ENCODE results near the gene CRMP1. TPM values are rescaled to one million over a fixed set of nuclear protein-coding genes. Genes with fewer than 3 reads are reported as not detected.

The CRMP1 gene
- total RNA-seq, 1 donor from 2014 or later: 67.4 TPM

GRCh38 chr4:5924461-5925125 lies 31.7 kb upstream of the CRMP1 start:
- H3K79me2 ChIP-seq (ENCODE audit: insufficient read depth, low read length): no peaks in the 10 kb centered on the region
- no peak overlapping the region for H2AFZ ChIP-seq (ENCODE audit: low read depth, low read length)
- Mint-ChIP-seq H3K27me3 (ENCODE audit: low read depth, unreplicated experiment) (peaks cover 60% of the 10 kb centered on the region), H3K36me3 (ENCODE audit: low read depth, unreplicated experiment) (peaks cover 2% of the 10 kb centered on the region), H3K9me3 (ENCODE audit: unreplicated experiment) (peaks cover 1% of the 10 kb centered on the region), H3K4me3 (ENCODE audit: unreplicated experiment) (no peak overlapping the region), H3K4me1 (ENCODE audit: low read depth, unreplicated experiment) (peaks cover 15% of the 10 kb centered on the region), H3K27ac (ENCODE audit: unreplicated experiment) (no peak overlapping the region)
- FAIRE-seq (no peak), DNase-seq (ENCODE audit: low read depth) (no peak)
- no peak overlapping the region for H3K4me2 ChIP-seq (ENCODE audit: low read length)
- no peak for TF ChIP-seq EZH2 (IDR thresholded peaks at IDR 0.05; ENCODE audit: insufficient read depth, low read length)
- no peak for TF ChIP-seq CTCF (IDR thresholded peaks at IDR 0.05; ENCODE audit: insufficient read depth, low read depth, low read length)
- H3K4me3 ChIP-seq (ENCODE audit: insufficient read depth, low read depth, low read length): no peak overlapping the region
- no peak overlapping the region for H3K9ac ChIP-seq (ENCODE audit: low read length)
- H3K27ac ChIP-seq (ENCODE audit: low read depth, low read length): no peak overlapping the region
- no peaks in the 10 kb centered on the region for H4K20me1 ChIP-seq (ENCODE audit: insufficient read depth, low read length)
- no peaks in the 10 kb centered on the region for H3K9me3 ChIP-seq (ENCODE audit: insufficient read depth, low read depth, low read length)
- H3K27me3 ChIP-seq (ENCODE audit: insufficient read depth, low read length): peaks cover 14% of the 10 kb centered on the region
- H3K4me1 ChIP-seq (ENCODE audit: insufficient read depth, low read length): no peaks in the 10 kb centered on the region
- H3K36me3 ChIP-seq (ENCODE audit: insufficient read depth, low read length): no peaks in the 10 kb centered on the region

GRCh38 chr4:5923376-5923775 lies 30.5 kb upstream of the CRMP1 start:
- Mint-ChIP-seq H3K4me3 (ENCODE audit: unreplicated experiment) (peak overlapping the region; percentile 46), H3K4me1 (ENCODE audit: low read depth, unreplicated experiment) (peaks cover 15% of the 10 kb centered on the region), H3K36me3 (ENCODE audit: low read depth, unreplicated experiment) (peaks cover 2% of the 10 kb centered on the region), H3K27me3 (ENCODE audit: low read depth, unreplicated experiment) (peaks cover 62% of the 10 kb centered on the region), H3K27ac (ENCODE audit: unreplicated experiment) (no peak overlapping the region), H3K9me3 (ENCODE audit: unreplicated experiment) (peaks cover 1% of the 10 kb centered on the region)
- H3K4me1 ChIP-seq (ENCODE audit: insufficient read depth, low read length): no peaks in the 10 kb centered on the region
- no peak for TF ChIP-seq EZH2 (IDR thresholded peaks at IDR 0.05; ENCODE audit: insufficient read depth, low read length)
- TF ChIP-seq CTCF (IDR thresholded peaks at IDR 0.05; ENCODE audit: insufficient read depth, low read depth, low read length): no peak
- no peak overlapping the region for H3K4me3 ChIP-seq (ENCODE audit: insufficient read depth, low read depth, low read length)
- H3K9me3 ChIP-seq (ENCODE audit: insufficient read depth, low read depth, low read length): no peaks in the 10 kb centered on the region
- no peaks in the 10 kb centered on the region for H3K79me2 ChIP-seq (ENCODE audit: insufficient read depth, low read length)
- H3K27ac ChIP-seq (ENCODE audit: low read depth, low read length): no peak overlapping the region
- no peaks in the 10 kb centered on the region for H4K20me1 ChIP-seq (ENCODE audit: insufficient read depth, low read length)
- no peak overlapping the region for H3K4me2 ChIP-seq (ENCODE audit: low read length)
- H2AFZ ChIP-seq (ENCODE audit: low read depth, low read length): no peak overlapping the region
- no peak for DNase-seq (ENCODE audit: low read depth)
- no peaks in the 10 kb centered on the region for H3K36me3 ChIP-seq (ENCODE audit: insufficient read depth, low read length)
- no peak for FAIRE-seq
- no peak overlapping the region for H3K9ac ChIP-seq (ENCODE audit: low read length)
- H3K27me3 ChIP-seq (ENCODE audit: insufficient read depth, low read length): peaks cover 9% of the 10 kb centered on the region

GRCh38 chr4:5922556-5922955 lies 29.7 kb upstream of the CRMP1 start:
- no peaks in the 10 kb centered on the region for H3K4me1 ChIP-seq (ENCODE audit: insufficient read depth, low read length)
- H3K36me3 Mint-ChIP-seq (ENCODE audit: low read depth, unreplicated experiment): peaks cover 2% of the 10 kb centered on the region
- no peak overlapping the region for H3K4me2 ChIP-seq (ENCODE audit: low read length)
- peaks cover 62% of the 10 kb centered on the region for H3K27me3 Mint-ChIP-seq (ENCODE audit: low read depth, unreplicated experiment)
- DNase-seq (ENCODE audit: low read depth) (no peak), FAIRE-seq (no peak)
- H3K27me3 ChIP-seq (ENCODE audit: insufficient read depth, low read length): peaks cover 8% of the 10 kb centered on the region
- H3K9me3 Mint-ChIP-seq (ENCODE audit: unreplicated experiment): peaks cover 4% of the 10 kb centered on the region
- H3K79me2 ChIP-seq (ENCODE audit: insufficient read depth, low read length): no peaks in the 10 kb centered on the region
- no peaks in the 10 kb centered on the region for H3K36me3 ChIP-seq (ENCODE audit: insufficient read depth, low read length)
- no peak overlapping the region for H3K27ac Mint-ChIP-seq (ENCODE audit: unreplicated experiment)
- H3K27ac ChIP-seq (ENCODE audit: low read depth, low read length): no peak overlapping the region
- H3K9me3 ChIP-seq (ENCODE audit: insufficient read depth, low read depth, low read length): no peaks in the 10 kb centered on the region
- no peak overlapping the region for H3K9ac ChIP-seq (ENCODE audit: low read length)
- peaks cover 15% of the 10 kb centered on the region for H3K4me1 Mint-ChIP-seq (ENCODE audit: low read depth, unreplicated experiment)
- no peak overlapping the region for H3K4me3 Mint-ChIP-seq (ENCODE audit: unreplicated experiment)
- TF ChIP-seq EZH2 (IDR thresholded peaks at IDR 0.05; ENCODE audit: insufficient read depth, low read length) (no peak), CTCF (IDR thresholded peaks at IDR 0.05; ENCODE audit: insufficient read depth, low read depth, low read length) (no peak)
- no peaks in the 10 kb centered on the region for H4K20me1 ChIP-seq (ENCODE audit: insufficient read depth, low read length)
- no peak overlapping the region for H2AFZ ChIP-seq (ENCODE audit: low read depth, low read length)
- no peak overlapping the region for H3K4me3 ChIP-seq (ENCODE audit: insufficient read depth, low read depth, low read length)
